NOMO-1 treated with dmso at 0.1 percent for 144 hours (cell line): ENCODE data around the gene COX15.
"Not testable (repeated sequence)": the region's sequence is repeated elsewhere in the genome, so short reads cannot be mapped to it uniquely, and the experiment has no call there.

Experiments used
- DNase-seq: peaks from one replicate; lab custom pipeline; 2025; ENCODE audit not compliant: unreplicated experiment; lab: John Stamatoyannopoulos, UW

The COX15 gene

DNA sequence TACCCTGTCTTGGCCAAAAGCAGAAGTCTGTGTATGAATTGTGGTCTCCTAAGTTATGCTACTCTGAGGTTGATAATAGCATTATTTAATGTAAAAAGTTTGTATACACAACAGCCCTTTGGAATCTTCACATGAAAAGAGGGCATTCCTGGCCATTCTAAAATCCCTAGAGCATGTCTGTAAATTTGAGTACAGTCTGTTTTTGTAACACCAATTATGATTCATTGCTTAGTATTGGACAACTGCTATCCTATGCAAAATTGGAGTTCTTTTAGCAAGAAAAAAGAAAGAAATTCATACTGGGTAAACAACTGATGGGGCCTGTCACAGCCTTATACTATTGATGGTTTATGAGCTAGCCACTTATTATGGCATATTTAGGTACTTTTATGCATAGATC is 10.3 kb upstream of the COX15 start:
- no peak for DNase-seq

DNA sequence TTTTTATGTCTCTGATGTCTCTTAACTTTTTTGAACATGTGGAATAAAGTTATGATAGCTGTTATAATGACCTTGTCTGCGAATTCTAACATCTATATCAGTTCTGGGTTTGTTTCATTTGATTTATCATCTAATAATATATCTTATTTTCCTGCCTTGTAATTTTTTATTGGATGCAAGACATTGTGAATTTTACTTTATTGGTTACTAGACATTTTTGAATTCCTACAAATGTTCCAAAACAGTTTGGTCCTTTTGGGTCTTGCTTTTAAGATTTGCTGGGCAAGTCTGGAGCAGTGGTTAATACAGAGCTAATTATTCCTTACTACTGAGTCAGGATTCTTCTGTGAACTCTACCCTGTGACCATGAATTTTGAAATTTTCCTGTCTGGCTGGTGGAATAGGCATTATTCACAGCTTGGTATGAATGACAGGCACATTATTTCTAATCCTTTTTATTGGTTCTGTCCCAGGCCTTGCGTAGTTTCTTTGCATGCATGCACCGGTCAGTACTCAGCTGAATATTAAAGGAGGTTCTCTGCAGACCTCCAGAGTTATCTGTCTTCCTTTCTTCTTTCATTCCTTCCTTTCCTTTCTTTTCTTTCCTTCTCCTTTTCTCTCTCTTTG is 9.1 kb upstream of the COX15 start:
- no peak for DNase-seq

DNA sequence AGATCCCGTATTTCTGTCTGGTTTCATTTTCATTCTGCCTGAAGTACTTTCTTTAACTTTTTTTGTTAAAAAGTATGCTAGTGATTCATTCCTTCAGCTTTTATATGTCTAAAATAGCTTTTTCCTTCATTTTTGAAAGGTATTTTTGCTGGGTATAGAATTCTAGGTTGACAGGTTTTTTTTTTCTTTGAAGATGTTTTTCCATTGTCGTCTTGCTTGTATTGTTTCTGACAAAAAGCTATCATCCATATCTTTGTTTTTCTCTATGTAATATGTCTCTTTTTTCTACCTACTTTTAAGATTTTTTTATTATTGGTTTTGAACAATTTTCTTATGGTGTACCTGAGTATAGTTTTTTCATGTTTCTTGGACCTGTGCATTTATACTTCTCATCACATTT is 8.3 kb upstream of the COX15 start:
- DNase-seq: no peak

GRCh38 chr10:99734111-99734510 is 2.2 kb upstream of the COX15 start:
- DNase-seq: not testable (repeated sequence)

DNA sequence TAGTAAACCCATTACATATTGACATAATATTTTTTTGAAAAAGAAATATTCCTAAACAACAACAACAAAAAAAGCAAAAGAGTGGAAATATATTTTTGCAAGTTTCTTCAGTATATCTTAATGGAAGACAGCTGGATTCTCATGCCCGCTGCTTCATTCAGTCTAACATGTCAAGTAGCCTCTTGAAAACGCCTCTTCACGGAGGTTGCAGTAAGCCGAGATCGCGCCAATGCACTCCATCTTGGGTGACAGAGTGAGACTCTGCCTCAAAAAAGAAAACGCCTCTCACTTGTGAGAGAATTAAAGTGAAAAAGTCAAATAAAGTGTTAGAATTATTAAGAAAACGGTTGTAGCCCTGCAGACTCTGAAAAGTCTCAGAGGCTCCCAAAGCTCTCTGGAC is 1.4 kb upstream of the COX15 start:
- no peak for DNase-seq

DNA sequence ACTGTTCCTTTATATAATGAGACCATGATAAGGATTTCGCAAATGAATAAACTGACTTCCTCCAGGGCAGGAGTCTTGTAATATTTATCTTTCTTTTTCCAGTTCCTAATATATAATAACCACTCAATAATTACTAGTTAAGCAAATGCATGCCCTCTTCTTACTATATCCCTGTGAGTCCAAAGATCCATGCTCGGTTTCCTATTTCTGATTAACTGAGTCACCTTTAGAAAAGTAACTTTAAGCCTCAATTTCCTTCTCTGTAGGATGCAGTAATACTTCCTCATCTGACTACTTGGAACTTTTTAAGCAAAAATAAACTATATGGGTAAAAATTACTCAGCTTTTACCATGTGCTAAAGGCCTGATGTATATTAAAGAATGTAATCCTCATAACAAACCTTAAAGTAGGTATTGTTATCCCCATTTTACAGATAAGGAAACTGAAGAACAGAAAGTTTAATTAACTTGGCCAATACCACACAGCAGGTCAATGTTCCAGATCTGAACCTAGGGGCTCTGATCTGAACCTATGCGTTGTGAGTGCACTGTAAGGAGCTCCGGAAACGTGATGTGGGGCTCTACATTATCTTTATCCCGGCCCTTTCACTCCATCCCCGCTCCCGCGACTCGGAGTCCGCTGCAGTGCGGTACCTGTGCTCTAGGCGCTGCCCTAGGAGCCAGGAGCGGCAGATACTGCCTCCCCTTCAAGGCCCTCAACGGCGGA is 458 bp downstream of the COX15 start:
- no peak for DNase-seq

GRCh38 chr10:99730026-99730425 is 1.9 kb downstream of the COX15 start:
- DNase-seq: no peak

DNA sequence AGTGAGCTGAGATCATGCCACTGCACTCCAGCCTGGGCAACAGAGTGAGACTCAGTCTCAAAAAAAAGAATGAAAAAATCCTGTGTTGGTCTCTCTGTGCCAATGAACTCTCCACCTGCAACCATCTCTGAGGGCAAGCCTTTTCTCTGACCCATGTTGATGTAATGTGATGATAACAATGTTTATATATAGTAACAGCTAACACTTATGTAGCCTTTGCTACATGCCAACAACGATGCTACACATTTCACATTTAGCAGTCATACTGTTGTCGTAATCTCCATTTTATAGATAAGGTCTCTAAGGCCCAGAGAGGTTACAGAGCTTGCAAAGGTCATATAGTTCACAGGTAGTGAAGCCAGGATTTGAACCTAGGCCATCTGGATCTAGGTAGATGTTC is 11.5 kb downstream of the COX15 start:
- DNase-seq: no peak

DNA sequence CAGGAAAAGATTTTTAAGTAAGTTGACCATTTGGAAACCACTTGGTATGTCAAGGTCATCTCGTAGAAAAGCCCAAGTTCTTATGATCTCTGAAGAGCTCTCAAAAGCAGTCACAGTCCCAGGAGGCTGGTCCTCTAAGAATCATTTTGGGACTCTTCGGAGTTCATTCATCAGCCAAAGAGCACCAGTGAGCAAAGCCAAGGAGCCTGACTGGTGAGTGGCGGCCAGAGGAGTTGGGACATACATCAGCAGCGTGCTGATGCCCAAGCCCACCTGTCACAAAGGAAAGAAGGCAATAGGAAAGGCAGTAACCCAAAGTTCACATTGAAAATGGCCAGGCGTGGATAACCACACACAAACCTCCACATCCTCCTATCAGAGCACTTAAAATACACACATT is 17.5 kb downstream of the COX15 start:
- no peak for DNase-seq

DNA sequence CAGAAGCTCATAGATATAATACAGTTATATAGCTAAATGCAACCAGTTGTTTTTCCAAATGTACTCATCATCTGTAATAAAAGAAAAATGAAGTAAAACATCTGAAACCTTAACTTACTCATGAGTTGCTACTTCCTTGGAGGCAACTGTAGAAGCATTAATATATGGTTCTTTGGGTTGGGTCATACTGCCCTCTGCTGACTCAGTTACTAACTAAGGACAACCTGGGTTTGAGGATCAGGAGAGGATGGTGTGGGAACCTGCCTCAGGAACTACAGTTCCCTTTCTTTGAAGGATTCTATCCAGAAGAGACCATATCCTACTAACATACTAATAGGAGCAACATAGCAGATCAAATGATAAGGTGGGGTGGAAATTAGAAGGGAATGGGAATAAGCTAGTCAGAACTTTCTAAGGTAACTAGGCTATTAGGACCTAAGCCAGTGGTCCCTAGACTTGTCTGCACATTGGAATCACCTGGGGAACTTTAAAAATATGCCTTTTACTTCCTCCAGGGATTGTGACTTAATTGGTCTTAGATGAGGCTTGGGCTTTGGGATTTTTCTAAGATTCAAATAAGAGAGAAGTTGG is 20.7 kb downstream of the COX15 start:
- peak; percentile 26 for DNase-seq

GRCh38 chr10:99709480-99710229 is 22.3 kb downstream of the COX15 start:
- no peak for DNase-seq

- DNase-seq: no peak
Observed at GRCh38 chr10:99708428-99709012, 23.4 kb downstream of the COX15 start.

GRCh38 chr10:99700649-99701048 is 31.3 kb downstream of the COX15 start:
- DNase-seq: no peak

- no peak for DNase-seq
Observed at GRCh38 chr10:99698504-99699080, 33.3 kb downstream of the COX15 start.

DNA sequence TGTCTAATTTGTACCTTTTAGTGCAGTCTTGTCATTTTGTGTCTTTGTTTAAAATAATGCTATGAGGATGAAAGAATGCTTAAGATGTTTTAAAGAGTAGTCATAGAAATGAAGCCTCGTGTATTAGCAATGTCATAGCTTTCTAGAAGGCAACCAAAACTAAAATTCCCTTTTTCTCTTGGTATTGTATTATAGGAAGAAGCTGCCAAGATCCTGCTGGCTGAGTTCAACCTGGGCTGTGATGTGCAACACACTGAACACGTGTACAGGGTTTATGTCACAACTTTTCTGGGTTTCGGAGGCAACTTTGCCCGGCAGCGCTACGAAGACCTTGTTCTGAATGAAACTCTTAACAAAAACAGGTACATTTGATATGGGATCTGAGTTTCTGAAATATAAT is 36.2 kb downstream of the COX15 start:
- DNase-seq: no peak

- no peak for DNase-seq
Observed at GRCh38 chr10:99693933-99694583, 37.9 kb downstream of the COX15 start.

- DNase-seq: no peak
Observed at GRCh38 chr10:99689461-99689860, 42.5 kb downstream of the COX15 start.

DNA sequence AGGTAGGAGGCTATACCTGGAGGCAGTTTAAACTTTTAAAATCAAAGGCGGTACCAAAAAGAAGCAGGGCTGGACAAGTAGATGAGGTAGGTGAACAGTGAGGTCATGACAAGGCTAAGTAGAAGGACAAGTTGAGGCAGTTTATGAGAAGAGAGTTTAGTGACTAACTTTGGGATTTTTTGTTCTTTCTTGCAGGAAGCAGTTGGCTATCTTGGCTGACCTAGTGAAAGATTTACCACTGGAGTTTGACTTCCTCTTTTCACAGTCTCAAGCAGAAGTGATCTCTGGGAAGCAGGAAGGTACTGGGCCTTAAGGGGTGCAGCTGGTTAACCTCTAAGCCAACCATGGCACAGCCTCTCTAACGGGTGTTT is 46.3 kb downstream of the COX15 start:
- DNase-seq: peak; percentile 81

DNA sequence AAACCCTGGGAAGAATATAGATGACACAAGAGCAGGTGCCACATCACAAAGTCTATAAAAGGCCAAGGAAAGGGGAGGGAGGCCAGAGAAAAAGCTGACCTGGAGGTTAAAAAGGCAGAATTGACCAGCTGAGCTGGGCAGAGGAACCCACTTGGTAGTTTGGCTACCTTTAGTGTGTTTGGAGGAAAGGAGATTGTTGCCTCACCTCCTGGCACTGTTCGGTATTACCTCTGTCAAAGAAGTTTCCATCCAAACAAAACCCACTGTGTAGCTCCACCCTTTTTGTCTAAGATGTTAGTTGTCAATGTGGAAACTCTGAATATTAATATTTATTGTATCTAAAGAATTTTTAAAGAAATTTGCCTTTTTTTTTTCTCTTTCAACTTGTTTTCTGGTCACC is 49.2 kb downstream of the COX15 start:
- DNase-seq: no peak
